Brain microvascular endothelial cell (primary cell): ENCODE results near the gene APOBEC2.
"Not testable (repeated sequence)": the region's sequence is repeated elsewhere in the genome, so short reads cannot be mapped to it uniquely, and the experiment has no call there.

Source experiments
- DNase-seq: peaks from one replicate; pipeline ENCODE4 v3.0.0-alpha.2; 2020
- H3K27ac ChIP-seq: fragments of 250-450 bp; sonication (Bioruptor Pico); 2 replicates; pipeline ENCODE4 v1.5.1; 2020; ENCODE audit warnings: mild to moderate bottlenecking, moderate library complexity
- H3K27me3 ChIP-seq: fragments of 250-450 bp; sonication (Bioruptor Pico); replicated peaks from 2 replicates; pipeline ENCODE4 v1.5.1; 2020; ENCODE audit warnings: mild to moderate bottlenecking
- H3K36me3 ChIP-seq: fragments of 250-450 bp; sonication (Bioruptor Pico); replicated peaks from 2 replicates; pipeline ENCODE4 v1.5.1; 2020; ENCODE audit warnings: mild to moderate bottlenecking
- H3K4me3 ChIP-seq: 2 replicates; pipeline ENCODE4 v1.5.1; 2011; ENCODE audit warnings: low read depth, mild to moderate bottlenecking, control low read depth, low read length, moderate library complexity
- in situ Hi-C: cut with HindIII; loops from 2 replicates; pipeline ENCODE4 v1.10.0; 2017; ENCODE audit warnings: low sequenced_read_pairs, low pct_ligation_motif_present
- TF ChIP-seq, protein P1 (sequence below): IDR thresholded peaks from 2 replicates; pipeline ENCODE4 v1.5.1; 2011; ENCODE audit warnings: low read depth, mild to moderate bottlenecking, moderate library complexity, low read length, control low read depth, inconsistent platforms; ENCODE audit errors: missing control alignments

APOBEC2 gene

DNA sequence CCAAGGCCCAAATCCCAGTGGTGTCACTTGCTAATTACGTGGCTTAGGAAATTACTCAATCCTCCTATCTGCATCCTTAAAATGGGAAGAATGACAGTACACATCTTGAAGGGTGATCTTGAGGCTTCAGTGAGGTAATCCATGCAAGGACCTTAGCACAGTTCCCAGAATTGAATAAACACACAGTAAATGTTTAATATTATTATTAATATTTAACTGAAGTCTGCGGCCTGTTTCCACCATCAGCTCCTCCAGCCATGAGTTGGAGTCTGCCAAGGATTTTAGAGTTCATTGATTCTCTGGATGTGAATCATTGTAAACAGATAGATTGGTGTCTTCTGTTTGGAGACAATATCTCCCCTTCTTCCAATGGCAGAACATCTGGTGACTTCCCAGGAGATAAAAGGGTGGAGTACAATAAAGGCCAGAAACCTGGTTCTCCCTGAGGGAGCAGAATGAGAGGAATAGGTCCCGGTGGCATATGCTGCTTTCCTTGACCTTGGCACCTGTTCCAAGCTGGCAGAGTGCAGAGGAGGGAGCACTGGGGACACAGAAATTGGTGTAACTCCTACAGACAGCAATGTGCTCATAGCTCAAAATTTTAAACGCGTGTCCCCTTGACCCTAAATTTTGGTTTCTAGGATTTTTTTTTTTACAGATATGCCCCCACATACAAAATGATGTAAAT lies 39.4 kb upstream of the APOBEC2 start:
- in situ Hi-C loops, result no loop called here
- Histone ChIP-seq H3K4me3 (no peak overlapping the region), H3K27me3 (no peaks in the 10 kb centered on the region), H3K36me3 (no peaks in the 10 kb centered on the region), H3K27ac (no peak overlapping the region)
- TF ChIP-seq, protein P1, sequence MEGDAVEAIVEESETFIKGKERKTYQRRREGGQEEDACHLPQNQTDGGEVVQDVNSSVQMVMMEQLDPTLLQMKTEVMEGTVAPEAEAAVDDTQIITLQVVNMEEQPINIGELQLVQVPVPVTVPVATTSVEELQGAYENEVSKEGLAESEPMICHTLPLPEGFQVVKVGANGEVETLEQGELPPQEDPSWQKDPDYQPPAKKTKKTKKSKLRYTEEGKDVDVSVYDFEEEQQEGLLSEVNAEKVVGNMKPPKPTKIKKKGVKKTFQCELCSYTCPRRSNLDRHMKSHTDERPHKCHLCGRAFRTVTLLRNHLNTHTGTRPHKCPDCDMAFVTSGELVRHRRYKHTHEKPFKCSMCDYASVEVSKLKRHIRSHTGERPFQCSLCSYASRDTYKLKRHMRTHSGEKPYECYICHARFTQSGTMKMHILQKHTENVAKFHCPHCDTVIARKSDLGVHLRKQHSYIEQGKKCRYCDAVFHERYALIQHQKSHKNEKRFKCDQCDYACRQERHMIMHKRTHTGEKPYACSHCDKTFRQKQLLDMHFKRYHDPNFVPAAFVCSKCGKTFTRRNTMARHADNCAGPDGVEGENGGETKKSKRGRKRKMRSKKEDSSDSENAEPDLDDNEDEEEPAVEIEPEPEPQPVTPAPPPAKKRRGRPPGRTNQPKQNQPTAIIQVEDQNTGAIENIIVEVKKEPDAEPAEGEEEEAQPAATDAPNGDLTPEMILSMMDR, result no peak
- DNase-seq, result no peak

DNA sequence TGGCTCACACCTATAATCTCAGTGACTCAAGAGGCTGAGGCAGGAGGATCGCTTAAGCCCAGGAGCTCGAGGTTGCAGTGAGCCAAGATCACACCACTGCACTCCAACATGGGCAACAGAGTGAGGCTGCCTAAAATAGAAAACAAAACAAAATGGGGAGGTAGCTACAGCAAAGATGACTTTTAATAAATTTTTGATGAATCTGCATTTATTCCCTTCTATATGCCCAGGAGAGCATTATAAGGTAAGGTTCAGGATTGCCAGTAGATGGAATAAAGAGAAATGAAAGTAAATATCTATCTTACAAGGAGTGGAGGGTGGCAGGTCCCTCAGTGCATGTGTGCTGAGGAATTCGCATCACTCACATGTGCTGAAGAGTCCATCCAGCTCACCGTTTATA lies 38.2 kb upstream of the APOBEC2 start:
- no peak overlapping the region for H3K27ac ChIP-seq
- in situ Hi-C loops, result no loop called here
- no peaks in the 10 kb centered on the region for H3K27me3 ChIP-seq
- H3K36me3 ChIP-seq, result no peaks in the 10 kb centered on the region
- TF ChIP-seq, protein P1, result no peak
- DNase-seq, result no peak
- no peak overlapping the region for H3K4me3 ChIP-seq

DNA sequence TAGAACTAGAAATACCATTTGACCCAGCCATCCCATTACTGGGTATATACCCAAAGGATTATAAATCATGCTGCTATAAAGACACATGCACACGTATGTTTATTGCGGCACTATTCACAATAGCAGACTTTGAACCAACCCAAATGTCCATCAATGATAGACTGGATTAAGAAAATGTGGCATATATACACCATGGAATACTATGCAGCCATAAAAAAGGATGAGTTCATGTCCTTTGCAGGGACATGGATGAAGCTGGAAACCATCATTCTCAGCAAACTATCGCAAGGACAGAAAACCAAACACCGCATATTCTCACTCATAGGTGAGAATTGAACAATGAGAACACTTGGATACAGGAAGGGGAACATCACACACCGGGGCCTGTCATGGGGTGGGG lies 37.1 kb upstream of the APOBEC2 start:
- H3K27me3 ChIP-seq, DNase-seq, H3K36me3 ChIP-seq, H3K27ac ChIP-seq, H3K4me3 ChIP-seq, in situ Hi-C loops: not testable (repeated sequence)

DNA sequence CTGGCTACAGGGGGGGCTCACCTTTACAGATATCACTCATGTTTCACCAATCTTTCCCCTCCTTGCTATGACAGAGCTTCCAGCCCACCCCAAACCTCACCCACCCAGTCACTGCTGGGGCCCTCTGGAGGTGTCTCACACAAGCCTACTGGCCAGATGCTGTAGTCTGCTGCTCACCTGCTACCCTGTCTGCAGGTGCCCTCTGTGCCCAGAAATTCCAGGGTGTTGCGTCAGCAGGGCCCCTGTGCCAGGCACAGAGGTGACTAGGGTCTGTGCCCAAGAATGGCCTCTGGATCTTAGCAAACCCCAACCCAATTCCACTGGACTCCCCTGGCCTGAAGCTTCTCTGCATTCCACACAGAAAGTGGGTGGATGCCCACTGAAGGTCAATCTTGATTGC lies 35.3 kb upstream of the APOBEC2 start:
- Histone ChIP-seq H3K4me3 (no peak overlapping the region), H3K36me3 (no peaks in the 10 kb centered on the region), H3K27ac (no peak overlapping the region), H3K27me3 (no peaks in the 10 kb centered on the region)
- DNase-seq, result no peak
- in situ Hi-C loops, result no loop called here
- TF ChIP-seq, protein P1, result no peak

DNA sequence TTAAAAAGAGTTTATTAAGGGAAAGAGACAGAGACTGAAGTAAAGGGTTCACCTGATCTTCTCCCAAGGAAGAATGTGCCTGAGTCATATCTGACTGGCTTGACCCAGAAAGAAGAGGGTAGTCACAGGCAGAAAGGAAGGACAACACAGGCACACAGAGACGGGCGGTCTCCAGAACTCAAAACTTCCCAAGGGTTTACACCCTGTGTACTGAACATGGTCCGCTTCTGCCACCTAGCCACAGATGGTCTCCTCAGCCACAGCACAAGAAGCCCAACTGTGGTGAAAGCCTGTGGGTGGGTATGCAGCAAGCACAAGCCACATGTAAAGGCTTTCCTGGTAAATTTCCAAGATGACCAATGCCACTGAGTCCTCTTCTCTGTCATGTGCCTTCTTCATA lies 31.2 kb upstream of the APOBEC2 start:
- TF ChIP-seq, protein P1, result peak; percentile 59
- Histone ChIP-seq H3K27me3 (no peaks in the 10 kb centered on the region), H3K4me3 (no peak overlapping the region), H3K36me3 (no peaks in the 10 kb centered on the region), H3K27ac (no peak overlapping the region)
- DNase-seq, result no peak
- in situ Hi-C loops, result no loop called here

DNA sequence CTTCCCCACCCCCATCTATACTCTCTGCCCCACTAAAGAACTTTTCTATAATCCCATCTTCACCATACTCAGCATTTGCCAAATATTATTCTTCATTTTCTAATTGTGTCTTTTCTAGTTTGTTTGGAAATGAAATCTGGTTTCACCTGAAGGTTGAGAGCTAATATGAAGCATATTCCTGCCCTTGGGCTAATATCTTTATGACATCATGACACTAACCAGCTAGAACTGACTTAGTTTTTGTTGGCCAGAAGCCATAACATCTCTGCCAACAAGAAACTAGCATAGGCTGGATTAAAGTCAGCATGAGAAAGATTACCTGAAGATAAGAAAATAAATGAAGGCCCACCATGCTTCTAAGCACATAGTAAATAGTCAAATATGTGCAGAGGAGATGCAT lies 30.7 kb upstream of the APOBEC2 start:
- H3K4me3 ChIP-seq, result no peak overlapping the region
- peak; percentile 5 for DNase-seq
- H3K27ac ChIP-seq, result no peak overlapping the region
- TF ChIP-seq, protein P1, result no peak
- H3K36me3 ChIP-seq, result no peaks in the 10 kb centered on the region
- H3K27me3 ChIP-seq, result no peaks in the 10 kb centered on the region
- in situ Hi-C loops, result no loop called here
